HepG2 (cell line): ENCODE data around the gene DPH6.

ENCODE experiments used
- CC2D1A ChIP-seq: sonication (generic); formaldehyde crosslinking; IDR thresholded peaks from 2 replicates; pipeline ENCODE4 v1.8.1; 2023; ENCODE audit warnings: mild to moderate bottlenecking, missing genetic modification reagents
- EZH2 ChIP-seq: conservative IDR thresholded peaks from 2 replicates; pipeline ENCODE4 v1.6.1; 2012; ENCODE audit warnings: mild to moderate bottlenecking, low read depth, low read length, moderate library complexity
- JUND ChIP-seq: sonication (generic); formaldehyde crosslinking; IDR thresholded peaks from 2 replicates; pipeline ENCODE4 v1.8.0; 2022; ENCODE audit warnings: mild to moderate bottlenecking, missing genetic modification reagents
- NR1H2 ChIP-seq: sonication (generic); formaldehyde crosslinking; IDR thresholded peaks from 2 replicates; pipeline ENCODE4 v1.8.1; 2022; ENCODE audit warnings: low read depth, missing genetic modification reagents, borderline replicate concordance
- SAFB2 ChIP-seq: sonication (generic); formaldehyde crosslinking; IDR thresholded peaks from 2 replicates; pipeline ENCODE4 v1.5.1; 2020; ENCODE audit warnings: missing genetic modification reagents, low read depth, mild to moderate bottlenecking, borderline replicate concordance
- ZNF775 ChIP-seq: sonication (generic); formaldehyde crosslinking; IDR thresholded peaks from 2 replicates; pipeline ENCODE4 v1.4.0; 2020; ENCODE audit warnings: missing genetic modification reagents, mild to moderate bottlenecking, moderate library complexity, borderline replicate concordance
- ZSCAN12 ChIP-seq: sonication (generic); formaldehyde crosslinking; IDR thresholded peaks from 2 replicates; pipeline ENCODE4 v1.9.0; 2021; ENCODE audit warnings: mild to moderate bottlenecking, missing genetic modification reagents
- ZSCAN29 ChIP-seq: sonication (generic); formaldehyde crosslinking; conservative IDR thresholded peaks from 2 replicates; pipeline ENCODE4 v1.4.0; 2020; ENCODE audit warnings: mild to moderate bottlenecking, missing genetic modification reagents
- TF ChIP-seq, protein P1 (sequence below): sonication (generic); formaldehyde crosslinking; IDR thresholded peaks from 2 replicates; pipeline ENCODE4 v1.4.0; 2020; ENCODE audit warnings: mild to moderate bottlenecking, missing genetic modification reagents
- TF ChIP-seq, protein P2 (sequence below): sonication (generic); formaldehyde crosslinking; IDR thresholded peaks from 2 replicates; pipeline ENCODE4 v1.5.0; 2020; ENCODE audit warnings: mild to moderate bottlenecking, missing genetic modification reagents, moderate library complexity
- TF ChIP-seq, protein P3 (sequence below): sonication (generic); formaldehyde crosslinking; IDR thresholded peaks from 2 replicates; pipeline ENCODE4 v1.4.0; 2020; ENCODE audit warnings: missing genetic modification reagents

DNA sequence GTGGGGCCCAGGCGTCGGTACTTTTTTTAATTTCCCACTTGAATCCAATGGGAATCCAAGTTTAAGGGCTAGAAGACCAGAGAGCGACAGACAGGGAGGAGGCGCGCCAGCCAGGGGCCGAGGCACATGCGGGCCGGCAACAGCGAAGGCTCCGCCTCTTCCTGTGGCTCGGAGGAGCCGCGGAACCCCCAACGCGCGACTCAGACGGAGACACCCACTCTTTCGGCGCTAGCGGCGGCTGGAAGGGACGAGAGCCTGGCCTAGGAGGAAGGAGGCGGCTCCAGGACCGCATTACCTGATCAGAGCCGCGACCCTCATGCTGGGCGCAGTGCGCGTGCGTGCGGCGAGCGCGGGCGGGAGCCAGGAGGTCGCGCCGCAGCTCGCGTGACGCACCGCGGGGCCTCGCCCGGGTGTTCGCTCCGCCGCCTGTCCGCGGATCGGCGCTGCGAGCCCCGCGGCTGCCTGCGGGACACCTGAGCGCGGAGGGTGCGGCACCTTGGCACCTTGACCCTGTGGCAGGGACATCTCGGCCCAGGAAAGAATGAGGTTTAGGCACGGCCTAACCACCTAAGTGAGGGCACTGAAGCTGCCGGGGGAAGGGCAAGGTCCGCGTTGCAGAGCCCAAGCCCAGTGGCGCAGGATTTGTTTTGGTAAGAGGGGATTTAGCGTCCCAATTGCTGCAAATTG is at the start of gene DPH6:
- TF ChIP-seq CC2D1A: no peak
- no peak for TF ChIP-seq ZSCAN12 (CRISPR knock-in tag)
- TF ChIP-seq EZH2: no peak
- TF ChIP-seq, protein P1, sequence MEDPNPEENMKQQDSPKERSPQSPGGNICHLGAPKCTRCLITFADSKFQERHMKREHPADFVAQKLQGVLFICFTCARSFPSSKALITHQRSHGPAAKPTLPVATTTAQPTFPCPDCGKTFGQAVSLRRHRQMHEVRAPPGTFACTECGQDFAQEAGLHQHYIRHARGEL: no peak
- peak; percentile 78; the same call in 1 of the 2 replicates for TF ChIP-seq SAFB2 (CRISPR knock-in tag)
- TF ChIP-seq, protein P2, sequence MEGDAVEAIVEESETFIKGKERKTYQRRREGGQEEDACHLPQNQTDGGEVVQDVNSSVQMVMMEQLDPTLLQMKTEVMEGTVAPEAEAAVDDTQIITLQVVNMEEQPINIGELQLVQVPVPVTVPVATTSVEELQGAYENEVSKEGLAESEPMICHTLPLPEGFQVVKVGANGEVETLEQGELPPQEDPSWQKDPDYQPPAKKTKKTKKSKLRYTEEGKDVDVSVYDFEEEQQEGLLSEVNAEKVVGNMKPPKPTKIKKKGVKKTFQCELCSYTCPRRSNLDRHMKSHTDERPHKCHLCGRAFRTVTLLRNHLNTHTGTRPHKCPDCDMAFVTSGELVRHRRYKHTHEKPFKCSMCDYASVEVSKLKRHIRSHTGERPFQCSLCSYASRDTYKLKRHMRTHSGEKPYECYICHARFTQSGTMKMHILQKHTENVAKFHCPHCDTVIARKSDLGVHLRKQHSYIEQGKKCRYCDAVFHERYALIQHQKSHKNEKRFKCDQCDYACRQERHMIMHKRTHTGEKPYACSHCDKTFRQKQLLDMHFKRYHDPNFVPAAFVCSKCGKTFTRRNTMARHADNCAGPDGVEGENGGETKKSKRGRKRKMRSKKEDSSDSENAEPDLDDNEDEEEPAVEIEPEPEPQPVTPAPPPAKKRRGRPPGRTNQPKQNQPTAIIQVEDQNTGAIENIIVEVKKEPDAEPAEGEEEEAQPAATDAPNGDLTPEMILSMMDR (CRISPR knock-in tag): peak; percentile 8; the same call in 1 of the 2 replicates
- TF ChIP-seq ZNF775: no peak
- TF ChIP-seq ZSCAN29 (CRISPR knock-in tag): no peak
- peak; percentile 62 for TF ChIP-seq JUND (CRISPR knock-in tag)
- TF ChIP-seq, protein P3, sequence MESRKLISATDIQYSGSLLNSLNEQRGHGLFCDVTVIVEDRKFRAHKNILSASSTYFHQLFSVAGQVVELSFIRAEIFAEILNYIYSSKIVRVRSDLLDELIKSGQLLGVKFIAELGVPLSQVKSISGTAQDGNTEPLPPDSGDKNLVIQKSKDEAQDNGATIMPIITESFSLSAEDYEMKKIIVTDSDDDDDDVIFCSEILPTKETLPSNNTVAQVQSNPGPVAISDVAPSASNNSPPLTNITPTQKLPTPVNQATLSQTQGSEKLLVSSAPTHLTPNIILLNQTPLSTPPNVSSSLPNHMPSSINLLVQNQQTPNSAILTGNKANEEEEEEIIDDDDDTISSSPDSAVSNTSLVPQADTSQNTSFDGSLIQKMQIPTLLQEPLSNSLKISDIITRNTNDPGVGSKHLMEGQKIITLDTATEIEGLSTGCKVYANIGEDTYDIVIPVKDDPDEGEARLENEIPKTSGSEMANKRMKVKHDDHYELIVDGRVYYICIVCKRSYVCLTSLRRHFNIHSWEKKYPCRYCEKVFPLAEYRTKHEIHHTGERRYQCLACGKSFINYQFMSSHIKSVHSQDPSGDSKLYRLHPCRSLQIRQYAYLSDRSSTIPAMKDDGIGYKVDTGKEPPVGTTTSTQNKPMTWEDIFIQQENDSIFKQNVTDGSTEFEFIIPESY (CRISPR knock-in tag): no peak
- no peak for TF ChIP-seq NR1H2
